Limb (tissue), 2 donors: ENCODE measurements around the gene TREML4.
A peak's percentile ranks its signal among the peaks of the same experiment; 100 is the strongest.
"Not testable (repeated sequence)": the region's sequence is repeated elsewhere in the genome, so short reads cannot be mapped to it uniquely, and the experiment has no call there.

Source experiments
- DNase-seq, 2 donors: peaks; one replicate each; pipeline ENCODE4 v3.0.0-alpha.2; 2016; ENCODE audit errors: extremely low spot score in 2 of 2

Gene TREML4, protein sequence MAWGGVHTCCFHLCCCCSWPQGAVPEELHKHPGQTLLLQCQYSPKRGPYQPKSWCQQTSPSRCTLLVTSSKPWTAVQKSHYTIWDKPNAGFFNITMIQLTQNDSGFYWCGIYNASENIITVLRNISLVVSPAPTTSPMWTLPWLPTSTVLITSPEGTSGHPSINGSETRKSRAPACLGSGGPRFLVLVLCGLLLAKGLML

DNA sequence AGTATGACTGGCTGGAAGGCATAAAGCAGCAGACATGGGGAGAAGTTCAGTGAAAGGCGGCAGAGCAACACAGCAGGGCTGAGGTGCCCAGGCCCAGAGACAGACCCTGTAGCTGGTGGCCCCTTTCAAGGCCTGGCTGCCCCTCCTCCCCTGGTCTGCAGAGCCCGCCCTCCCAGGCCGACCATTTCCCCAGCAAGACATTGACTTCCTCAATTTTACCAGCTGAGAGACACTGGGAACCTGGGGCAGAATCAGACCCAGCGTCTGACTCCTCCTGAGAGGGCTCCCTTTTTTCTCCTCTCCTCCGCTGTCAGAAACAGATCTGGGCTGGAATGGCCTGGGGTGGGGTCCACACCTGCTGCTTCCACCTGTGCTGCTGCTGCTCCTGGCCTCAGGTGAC is at the start of gene TREML4:
TREML4 (plus strand) TSS at position 254 of the 400 bp plus-strand sequence; CDS start at position 333, 79 bp downstream.
- no peak for DNase-seq

DNA sequence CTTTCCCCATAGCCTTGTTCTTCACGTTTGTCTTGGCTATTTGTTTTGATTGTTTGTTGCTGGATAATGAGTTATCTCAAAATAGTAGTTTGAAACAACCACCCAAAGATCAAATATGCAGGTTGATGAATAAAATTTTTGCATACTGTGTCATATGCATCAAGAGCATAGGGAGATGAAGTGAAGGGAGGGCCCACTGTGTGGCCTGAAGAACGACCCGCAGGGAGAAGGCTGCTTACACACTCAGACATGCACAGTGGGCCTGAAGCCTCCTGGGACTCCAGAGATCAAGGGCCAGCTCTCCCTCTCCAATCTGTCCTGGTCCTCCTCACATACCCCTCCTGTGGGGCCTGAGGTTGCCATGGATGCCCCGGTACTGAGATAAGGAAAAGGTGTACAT is 49.0 kb upstream of the TREML4 start:
- no peak for DNase-seq

DNA sequence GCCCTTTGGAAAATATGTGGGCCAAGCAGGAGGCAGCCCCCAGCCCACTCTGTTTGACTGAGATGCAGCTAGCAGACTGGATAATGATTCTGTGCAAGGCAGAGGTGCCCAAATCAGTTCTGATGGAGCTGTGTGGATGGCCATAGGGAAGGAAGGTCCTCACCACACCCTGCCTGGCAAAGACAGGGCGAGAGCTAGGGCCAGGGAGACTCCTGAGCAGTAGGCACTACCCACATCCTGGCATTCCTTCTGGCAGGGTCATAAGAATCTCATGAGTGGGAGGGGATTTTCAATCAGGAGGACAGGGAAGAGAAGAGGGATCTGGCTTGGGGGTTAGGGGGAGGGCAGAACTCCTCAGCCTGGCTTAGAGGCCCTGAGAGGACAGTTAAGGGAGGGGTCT is 46.6 kb upstream of the TREML4 start:
- no peak for DNase-seq

DNA sequence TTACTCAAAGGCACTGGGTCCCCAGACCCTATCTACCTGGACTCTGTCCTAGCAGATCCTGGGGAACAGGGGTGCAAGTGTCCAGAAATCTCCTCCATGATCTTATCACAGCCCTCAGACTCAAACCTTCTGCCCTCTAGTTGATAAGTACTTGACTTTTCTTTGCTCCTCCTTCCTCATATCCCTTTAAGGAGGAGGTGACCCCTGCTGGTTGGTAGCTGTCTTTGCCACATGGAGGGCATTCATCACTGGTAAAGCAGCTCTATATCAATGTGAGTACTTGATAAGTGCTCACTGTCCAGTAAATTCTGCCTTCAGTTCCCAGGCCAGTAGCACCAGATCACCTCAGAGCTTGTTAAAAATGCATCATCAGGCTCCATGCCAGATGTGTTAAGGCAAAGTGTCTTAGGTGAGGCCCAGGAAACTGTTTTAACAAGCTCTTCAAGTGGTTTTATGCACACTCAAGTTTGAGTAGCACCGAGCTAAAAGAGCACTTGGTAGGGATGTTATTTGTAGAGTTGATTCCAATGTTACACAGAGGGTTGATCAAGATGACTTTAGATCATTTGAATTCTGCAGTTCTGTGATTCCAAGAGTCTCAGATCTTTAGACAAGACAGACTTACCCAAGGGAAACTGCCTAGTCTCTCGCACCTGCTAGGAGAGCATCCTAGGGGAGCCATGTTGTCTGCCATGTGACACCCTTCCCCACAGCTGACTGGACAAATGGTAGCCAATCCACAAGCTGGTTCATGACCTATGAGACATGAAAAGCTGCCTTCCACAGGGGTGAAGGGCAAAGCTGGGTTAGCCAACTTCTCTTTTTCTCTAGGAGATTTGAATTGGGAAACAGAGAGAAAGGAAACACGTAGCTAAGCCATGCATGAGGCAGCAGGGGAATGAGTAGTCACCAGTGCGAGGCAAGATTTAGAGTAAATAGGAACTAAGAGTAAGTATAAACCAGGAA is 45.8 kb upstream of the TREML4 start:
- peak in 1 of 2 donors; percentile 47 for DNase-seq

DNA sequence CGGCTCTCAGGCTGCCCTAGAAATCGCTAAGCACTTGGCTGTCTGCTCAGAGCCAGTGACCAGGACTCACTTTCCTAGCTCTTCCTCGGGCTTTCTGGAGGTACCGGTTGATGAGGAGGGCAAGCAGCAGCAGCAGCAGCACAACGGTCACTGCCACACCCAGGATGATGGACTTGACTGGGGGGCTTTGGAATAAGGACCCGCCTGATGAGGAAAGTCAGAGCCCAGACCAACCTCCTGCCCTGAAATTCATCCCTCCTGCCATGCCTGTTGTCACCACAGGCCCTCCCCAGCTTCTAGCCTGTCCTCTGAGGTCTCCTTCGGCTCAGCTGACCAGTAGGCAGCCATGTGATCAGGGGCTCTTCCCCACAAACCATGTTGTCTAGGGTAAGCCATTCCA is 43.4 kb upstream of the TREML4 start:
- DNase-seq: no peak

DNA sequence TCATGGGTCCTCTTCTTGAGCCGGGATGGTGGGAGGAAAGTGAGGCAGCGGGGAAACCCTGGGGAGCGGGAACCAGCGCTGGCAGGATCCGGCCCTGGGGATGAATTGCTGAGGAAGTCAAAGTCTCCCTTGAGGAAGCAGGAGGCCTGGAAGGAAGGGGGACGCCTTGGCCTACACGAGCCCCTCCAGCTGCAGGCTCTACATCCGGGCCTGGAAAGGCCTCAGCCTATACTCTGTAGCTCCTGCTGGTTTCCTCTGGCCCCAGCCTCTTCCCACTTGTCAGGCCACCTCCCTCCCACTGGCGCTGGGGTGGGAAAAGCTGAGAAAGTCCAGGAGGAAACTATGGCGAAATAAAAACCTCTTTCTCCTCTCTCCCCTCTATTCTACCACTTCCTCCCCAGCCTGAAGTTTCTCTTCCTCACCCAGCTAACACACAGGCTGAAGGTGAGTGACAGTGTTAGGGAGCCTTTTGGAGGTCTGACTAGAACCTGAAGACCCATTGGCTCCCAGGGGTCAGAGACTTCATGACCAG is 42.1 kb upstream of the TREML4 start:
- no peak for DNase-seq

DNA sequence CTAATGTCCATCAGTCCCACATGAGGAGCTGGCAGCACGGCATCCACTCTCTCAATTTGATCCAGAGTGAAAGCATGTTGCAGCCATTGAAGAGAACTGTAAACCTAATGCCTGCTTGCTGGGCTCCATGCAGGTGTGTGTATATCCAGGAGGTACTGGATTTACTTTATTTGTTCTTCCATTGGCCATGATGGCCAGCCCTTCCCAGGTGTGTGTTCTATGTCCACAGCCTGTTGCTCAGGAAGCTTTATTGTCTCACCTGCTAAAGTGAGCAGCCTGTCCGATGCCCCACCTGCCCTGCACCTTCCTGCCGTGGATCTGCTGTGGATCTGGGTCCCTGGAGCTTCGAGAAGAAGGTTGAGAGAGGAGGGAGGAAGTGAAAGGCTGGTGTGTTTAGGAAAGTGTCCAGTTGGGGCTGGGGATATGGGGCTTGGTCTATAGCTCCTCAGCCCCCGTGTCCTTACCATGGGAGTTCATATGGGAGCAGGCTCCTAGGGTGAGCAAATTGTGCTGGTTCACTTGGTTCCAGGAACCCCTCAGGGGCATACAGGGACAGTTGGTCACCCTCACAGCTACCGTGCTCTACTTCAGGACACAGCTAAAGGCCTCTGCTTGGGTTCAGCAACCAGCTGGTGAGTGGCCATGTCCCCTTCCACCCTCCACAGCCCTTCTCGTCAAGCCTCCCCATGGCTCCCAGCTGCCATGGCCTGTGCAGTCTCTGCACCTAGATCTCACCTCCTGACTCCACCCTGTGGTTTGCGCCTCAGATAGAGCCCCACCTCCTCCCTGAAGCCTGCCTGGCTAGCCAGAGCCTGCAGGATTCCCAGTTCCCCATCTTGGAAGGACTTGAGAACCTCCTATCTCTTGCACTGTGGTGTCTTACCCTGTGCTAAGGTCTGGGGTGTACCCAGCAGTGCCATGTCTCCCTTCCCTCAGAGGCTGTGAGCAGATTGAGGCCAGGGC is 39.9 kb upstream of the TREML4 start:
- DNase-seq: no peak

DNA sequence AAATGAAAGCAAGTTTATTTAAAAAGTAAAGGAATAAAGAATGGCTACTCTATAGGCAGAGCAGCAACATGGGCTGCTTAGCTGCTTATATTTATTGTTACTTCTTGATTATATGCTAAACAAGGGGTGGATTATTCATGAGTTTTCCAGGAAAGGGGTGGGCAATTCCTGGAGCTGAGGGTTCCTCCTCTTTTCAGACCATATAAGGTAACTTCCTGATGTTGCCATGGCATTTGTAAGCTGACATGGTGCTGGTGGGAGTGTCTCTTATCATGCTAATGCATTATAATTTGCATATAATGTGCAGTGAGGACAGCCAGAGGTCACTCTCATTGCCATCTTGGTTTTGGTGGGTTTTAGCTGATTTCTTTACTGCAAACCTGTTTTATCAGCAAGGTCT is 39.1 kb upstream of the TREML4 start:
- DNase-seq: not testable (repeated sequence)

DNA sequence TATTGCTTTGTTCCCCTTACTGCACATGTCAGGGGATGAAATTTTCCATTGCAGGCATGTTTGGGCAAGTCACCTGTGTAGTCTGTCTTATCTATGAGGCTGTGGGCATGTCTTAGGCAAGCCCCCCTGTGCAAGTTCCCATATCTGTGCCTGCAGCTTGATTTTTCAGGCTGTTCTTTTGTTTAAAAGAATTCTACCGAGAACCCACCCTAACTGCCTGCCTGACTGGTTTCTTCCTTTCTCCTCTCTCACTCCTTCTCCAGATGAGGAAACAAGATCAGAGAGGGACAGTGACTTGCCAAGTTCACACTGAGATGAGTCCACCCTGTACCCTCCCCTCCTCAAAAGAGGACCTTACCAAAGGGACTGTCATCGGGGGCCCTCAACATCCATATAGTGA is 38.2 kb upstream of the TREML4 start:
- no peak for DNase-seq

DNA sequence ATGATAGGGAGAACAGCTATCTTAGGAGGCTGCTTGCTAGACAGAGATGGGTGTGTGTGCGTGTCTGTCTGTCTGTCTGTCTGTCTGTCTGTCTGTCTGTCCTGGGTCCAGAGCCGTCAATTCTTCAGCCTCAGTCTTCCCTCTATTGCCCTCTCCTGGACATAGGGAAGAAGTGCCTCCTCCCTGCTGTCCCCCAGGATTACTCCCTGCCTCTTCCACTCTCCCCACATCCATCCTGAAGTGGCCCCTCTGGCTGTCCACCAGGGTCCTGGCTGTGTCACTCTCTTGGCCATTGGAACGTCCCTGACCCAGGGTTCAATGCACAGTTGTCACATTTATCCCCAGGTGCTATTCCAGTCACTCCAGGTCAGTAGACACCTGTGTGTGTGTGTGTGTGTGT is 37.4 kb upstream of the TREML4 start:
- DNase-seq: no peak

DNA sequence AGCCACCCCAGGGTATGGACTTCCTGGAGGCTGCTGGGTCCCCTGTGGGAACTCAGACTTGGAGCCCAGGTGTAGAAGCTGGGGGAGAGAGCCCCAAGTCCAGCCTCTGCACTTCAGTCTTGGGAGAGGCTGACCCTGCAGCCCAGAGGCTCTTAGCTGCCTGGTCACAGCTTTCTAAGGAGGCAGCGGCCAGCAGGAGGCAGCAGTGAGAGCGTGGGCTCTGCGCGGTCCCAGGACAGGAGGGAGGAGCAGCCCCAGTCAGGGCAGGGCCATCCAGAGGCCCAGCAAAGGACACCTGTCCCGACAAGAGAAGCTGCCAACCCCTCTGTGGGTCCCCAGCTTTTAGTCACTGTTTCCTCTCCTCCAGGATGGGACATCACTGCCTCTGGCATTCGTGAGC is 36.6 kb upstream of the TREML4 start:
- DNase-seq: peak in 1 of 2 donors; percentile 41

DNA sequence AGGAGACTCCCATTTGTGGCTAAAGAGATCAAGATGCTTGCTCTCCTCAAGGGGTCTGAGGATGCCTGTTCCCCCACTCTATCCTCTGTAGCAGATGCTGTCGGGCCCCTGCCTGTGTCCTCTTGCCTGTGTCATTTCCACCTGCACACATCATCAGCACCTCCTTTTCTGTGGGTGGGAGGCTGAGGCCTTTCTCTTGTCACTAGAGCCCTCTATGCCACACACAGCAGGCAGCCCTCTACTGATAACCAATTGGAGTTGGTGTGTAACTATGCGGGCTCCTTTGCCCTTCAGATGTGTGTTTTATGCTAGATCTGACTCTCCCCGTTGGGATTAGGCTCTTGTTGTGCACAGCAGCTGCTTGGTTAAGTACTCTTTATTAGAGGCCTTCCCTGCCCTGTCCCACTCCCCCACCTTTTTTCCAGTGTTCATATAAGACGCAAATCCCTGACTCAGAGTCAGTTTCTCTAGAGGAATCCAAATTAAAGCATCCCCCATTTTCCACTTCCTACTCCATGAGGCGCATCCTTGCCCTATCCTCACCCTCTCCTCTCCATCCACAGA is 34.9 kb upstream of the TREML4 start:
- DNase-seq: no peak

DNA sequence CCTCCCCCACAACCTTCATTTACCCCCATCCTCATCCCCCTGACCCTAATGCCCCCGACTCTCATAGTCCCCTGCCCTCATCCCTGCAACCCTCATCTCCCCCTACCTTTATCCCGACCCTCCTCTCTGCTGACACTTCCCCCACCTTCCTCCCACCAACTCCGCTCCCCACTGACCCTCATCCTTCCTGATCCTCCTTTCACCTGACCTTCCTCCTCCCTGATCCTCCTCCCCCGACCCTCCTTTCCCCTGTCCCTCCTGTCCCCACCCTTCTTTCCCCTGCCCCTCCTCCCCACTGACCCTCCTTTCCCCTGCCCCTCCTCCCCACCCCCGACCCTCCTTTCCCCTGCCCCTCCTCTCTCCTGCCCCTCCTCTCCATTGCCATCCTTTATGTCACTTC is 34.3 kb upstream of the TREML4 start:
- DNase-seq: no peak

DNA sequence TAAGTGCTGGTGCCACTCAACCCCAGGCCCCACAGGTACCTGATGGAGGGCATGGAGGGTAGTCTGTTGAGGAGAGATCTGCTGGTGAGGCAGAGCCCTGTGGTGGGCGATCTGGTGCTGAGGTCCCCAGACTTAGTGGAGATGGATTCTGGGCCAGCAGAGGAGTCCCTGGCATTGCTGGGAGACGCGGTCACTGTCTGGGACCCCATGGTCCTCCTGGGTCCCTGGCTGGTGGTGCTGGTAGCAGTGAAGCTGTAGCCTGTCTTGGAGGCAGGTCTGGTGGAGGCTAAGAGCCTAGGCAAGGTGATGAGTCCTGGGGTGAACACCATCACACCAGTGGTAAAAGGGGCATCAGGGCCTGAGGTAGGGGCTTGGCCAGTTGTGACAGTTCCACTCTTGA is 33.8 kb upstream of the TREML4 start:
- no peak for DNase-seq

DNA sequence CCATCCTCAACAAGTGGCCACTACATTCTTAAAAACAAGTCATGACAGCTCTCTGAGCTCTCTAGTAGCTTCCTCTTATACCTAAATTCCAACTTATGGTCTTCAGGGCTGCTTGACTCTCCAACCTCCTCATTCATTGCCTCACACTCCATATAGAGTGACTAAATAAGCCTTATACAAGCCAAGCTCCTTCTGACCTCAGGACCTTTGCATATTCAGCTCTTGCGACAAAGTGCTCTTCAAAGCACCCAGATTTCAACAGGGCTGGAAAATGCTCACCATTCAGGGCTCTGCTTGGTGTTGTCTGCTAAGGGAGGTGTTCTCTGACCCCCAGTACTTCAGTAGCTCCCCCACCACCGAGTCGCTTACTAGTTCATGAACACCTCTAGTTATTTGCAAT is 30.9 kb upstream of the TREML4 start:
- no peak for DNase-seq

DNA sequence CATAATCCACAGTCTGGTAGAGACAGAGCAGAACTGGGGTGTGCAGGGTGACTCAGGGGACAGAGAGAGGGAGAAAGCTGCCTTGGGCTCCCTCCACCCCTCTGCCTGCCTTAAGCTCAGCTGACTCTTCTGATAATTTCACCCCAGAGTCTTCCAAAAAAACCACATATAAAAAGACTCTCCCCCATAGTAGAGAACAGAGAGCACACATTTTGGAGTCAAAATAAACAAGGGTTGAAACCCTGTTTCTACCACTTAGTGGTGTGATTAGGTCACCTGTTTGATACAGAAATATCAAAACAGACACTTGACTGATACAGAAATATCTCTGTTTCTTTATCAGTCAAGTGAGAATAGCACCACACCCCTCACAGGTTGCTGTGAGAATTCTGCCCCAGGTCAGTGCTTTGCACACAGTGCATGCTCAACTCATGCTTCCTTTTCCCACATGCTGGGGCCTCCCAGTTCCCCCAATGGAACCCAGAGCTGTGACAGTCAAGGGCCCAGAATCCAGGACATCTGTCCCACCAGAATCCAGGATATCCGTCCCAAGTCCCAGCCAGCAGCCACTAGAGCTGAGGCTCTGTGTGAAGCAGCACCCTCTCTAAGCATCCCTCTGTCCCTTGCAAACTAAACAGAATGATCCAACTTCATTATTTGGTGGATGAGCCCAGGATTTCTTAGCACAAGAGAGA is 28.4 kb upstream of the TREML4 start:
- DNase-seq: no peak

DNA sequence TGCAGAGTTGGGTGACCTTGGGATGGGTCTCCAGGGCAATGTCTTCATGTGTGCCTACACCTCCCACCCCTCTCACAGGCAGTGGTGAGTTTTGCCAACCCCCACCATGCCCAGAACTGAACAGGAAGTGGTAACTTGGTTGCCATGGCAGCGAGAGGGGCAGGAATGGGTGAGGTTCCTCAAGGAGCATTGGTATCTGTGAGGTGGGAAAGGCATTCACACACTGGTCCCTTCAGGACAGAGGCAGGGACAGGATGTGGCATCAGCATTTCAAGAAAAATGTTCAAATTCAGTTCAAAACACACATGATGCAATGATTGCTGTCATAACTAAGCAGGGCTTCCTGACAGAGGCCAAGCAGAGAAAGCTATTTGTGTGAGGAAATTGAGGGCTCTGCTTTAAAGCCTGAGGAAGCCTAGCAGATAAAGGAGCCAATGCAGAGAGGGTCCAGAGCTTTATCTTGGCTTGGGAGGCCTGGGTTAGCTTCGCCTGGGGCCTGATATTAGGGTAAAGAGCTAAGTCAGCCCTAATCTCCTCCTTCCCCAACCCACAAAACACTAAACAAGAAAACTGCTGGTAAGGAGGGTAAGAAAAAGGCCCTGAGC is 27.8 kb upstream of the TREML4 start:
- no peak for DNase-seq

DNA sequence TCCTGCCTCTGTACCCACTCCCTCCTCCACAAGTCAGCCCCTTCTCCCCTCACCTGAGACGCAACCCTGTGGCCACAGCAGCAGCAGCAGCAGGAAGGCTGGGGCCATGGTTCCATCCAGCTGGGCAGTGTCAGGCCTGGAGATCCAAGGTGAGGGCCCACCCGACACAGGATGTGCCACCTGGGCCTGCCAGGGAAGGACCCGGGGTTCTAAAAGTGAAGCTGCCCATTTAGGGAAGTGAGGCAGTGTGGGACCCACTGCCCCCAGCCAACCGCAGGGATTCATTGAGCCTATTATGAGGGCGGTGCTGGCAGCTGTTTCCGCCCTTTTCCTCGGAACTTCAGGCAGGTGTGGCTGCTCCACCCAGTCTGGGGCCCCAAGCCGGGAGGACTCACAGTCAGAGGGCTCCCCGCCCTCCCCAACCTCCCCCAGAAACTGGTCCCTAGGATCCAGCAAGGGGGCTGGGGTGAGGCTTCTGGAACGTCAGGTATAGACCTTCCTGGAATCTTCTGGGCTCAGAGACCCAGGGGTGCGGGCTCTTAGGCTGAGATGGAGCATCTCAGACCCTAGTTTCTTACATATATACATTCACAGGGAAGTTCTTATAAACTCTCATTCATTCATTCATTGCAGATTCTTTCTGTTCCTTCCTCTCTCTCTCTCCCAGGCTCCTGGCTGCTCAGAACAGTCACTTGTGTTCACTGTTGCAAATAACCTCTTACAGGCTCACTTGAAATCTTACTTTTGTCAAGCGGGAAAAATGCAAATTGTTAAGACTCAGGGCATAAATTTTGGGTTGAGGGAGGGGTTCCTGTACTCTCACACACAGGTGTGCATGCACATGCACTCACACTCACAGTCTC is 27.0 kb upstream of the TREML4 start, which contains the start of gene TREML2:
TREML2 (minus strand) TSS at position 249 of the 863 bp plus-strand sequence; CDS start at position 108, 141 bp downstream.
- no peak for DNase-seq

DNA sequence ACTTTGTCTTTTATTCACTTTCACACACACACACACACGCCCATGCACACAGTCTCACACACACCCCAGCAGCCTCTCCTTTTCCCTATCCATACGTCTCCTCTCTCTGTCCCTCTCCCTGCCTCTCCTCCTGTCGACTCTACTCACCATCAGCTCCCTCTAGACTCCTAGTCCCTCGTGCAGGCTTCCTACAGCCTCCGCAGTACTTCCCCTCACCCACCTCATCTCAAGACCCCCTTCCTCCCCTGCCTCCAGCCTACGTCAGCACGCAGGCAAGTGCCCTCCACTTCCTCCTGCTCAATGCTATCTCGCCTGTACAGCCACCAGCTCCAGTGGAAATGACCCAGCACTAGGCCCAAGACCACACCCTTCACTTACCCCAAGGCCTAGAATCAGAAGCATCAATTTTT is 26.4 kb upstream of the TREML4 start:
- no peak for DNase-seq
